ENCODE results near the gene OLFML2A.

The OLFML2A gene

GRCh38 chr9:124808246-124808956 is 31.5 kb downstream of the OLFML2A start:
- no peak overlapping the region for H3K4me3 ChIP-seq (ENCODE audit: low read depth, low read length)
- no peak for TF ChIP-seq CTCF (IDR thresholded peaks at IDR 0.05; ENCODE audit: borderline replicate concordance, insufficient read depth, low read depth, low read length)

- TF ChIP-seq CTCF (IDR thresholded peaks at IDR 0.05; ENCODE audit: borderline replicate concordance, insufficient read depth, low read depth, low read length): no peak
- H3K4me3 ChIP-seq (ENCODE audit: low read depth, low read length): no peak overlapping the region
Measured at GRCh38 chr9:124809211-124809610, 32.3 kb downstream of the OLFML2A start.

- TF ChIP-seq CTCF (IDR thresholded peaks at IDR 0.05; ENCODE audit: borderline replicate concordance, insufficient read depth, low read depth, low read length): no peak
Measured at GRCh38 chr9:124809741-124810500, 33.0 kb downstream of the OLFML2A start.

GRCh38 chr9:124810663-124811355 is 33.9 kb downstream of the OLFML2A start:
- no peak for TF ChIP-seq CTCF (IDR thresholded peaks at IDR 0.05; ENCODE audit: borderline replicate concordance, insufficient read depth, low read depth, low read length)
- H3K4me3 ChIP-seq (ENCODE audit: low read depth, low read length): no peak overlapping the region

More at GRCh38 chr9:124809741-124810500, 33.0 kb downstream of the OLFML2A start:
- H3K4me3 ChIP-seq (ENCODE audit: low read depth, low read length): no peak overlapping the region

GRCh38 chr9:124812441-124812876 is 35.5 kb downstream of the OLFML2A start:
- no peak for TF ChIP-seq CTCF (IDR thresholded peaks at IDR 0.05; ENCODE audit: borderline replicate concordance, insufficient read depth, low read depth, low read length)
- H3K4me3 ChIP-seq (ENCODE audit: low read depth, low read length): no peak overlapping the region

GRCh38 chr9:124813041-124813440 is 36.1 kb downstream of the OLFML2A start:
- no peak for TF ChIP-seq CTCF (IDR thresholded peaks at IDR 0.05; ENCODE audit: borderline replicate concordance, insufficient read depth, low read depth, low read length)
- no peak overlapping the region for H3K4me3 ChIP-seq (ENCODE audit: low read depth, low read length)
